Calu3 (cell line): ENCODE data around the gene CDC14A. TPM values are rescaled to one million over a fixed set of nuclear protein-coding genes. Genes with fewer than 3 reads are reported as not detected.
A peak's percentile ranks its signal among the peaks of the same experiment; 100 is the strongest.
"Not testable (repeated sequence)": the region's sequence is repeated elsewhere in the genome, so short reads cannot be mapped to it uniquely, and the experiment has no call there.

Source experiments
- BruUV-seq: library from RNA; stranded (reverse); fragments of 400-500 nt; replicated peaks from 2 replicates; lab custom pipeline; 2021; lab: Mats Ljungman, UMichigan
- CTCF ChIA-PET: fragments of 300-600 bp; sonication (Branson Sonifier 250); formaldehyde crosslinking; loops from one replicate; lab custom pipeline; 2022; ENCODE audit warnings: antibody characterized with exemption; lab: Charles Lee
- DNase-seq: peaks from one replicate; pipeline ENCODE4 v3.0.0; 2022
- H3K27ac Mint-ChIP-seq: one replicate; pipeline ENCODE4 v1.8.0; 2022; ENCODE audit warnings: mixed read lengths; ENCODE audit not compliant: unreplicated experiment
- H3K27me3 Mint-ChIP-seq: one replicate; pipeline ENCODE4 v1.8.0; 2022; ENCODE audit warnings: mixed read lengths; ENCODE audit not compliant: unreplicated experiment
- H3K36me3 Mint-ChIP-seq: one replicate; pipeline ENCODE4 v1.8.0; 2022; ENCODE audit warnings: mild to moderate bottlenecking, moderate library complexity, mixed read lengths; ENCODE audit not compliant: insufficient read depth, unreplicated experiment
- H3K4me1 Mint-ChIP-seq: one replicate; pipeline ENCODE4 v1.8.0; 2022; ENCODE audit warnings: mild to moderate bottlenecking, low read depth, mixed read lengths; ENCODE audit not compliant: unreplicated experiment
- H3K4me3 Mint-ChIP-seq: one replicate; pipeline ENCODE4 v1.8.0; 2022; ENCODE audit warnings: mild to moderate bottlenecking, low read depth, moderate library complexity, mixed read lengths; ENCODE audit not compliant: unreplicated experiment
- H3K9me3 Mint-ChIP-seq: one replicate; pipeline ENCODE4 v1.8.0; 2022; ENCODE audit warnings: low read depth, mixed read lengths; ENCODE audit not compliant: unreplicated experiment
- CTCF ChIP-seq: fragments of 200-600 bp; IDR thresholded peaks from one replicate; pipeline ENCODE4 v1.8.0; 2022; ENCODE audit warnings: antibody characterized with exemption; ENCODE audit not compliant: unreplicated experiment
- intact Hi-C: fragments of 100-400 bp; cut with micrococcal nuclease; formaldehyde crosslinking; loops from one replicate; pipeline ENCODE4 v1.10.0; 2022; ENCODE audit not compliant: unreplicated experiment
- total RNA-seq: library from RNA; stranded (reverse); gene quantifications from 2 replicates; pipeline ENCODE4 v1.2.3, GENCODE V29; 2022

The CDC14A gene
- total RNA-seq, 1 experiment from 2014 or later, result 8.5 TPM

DNA sequence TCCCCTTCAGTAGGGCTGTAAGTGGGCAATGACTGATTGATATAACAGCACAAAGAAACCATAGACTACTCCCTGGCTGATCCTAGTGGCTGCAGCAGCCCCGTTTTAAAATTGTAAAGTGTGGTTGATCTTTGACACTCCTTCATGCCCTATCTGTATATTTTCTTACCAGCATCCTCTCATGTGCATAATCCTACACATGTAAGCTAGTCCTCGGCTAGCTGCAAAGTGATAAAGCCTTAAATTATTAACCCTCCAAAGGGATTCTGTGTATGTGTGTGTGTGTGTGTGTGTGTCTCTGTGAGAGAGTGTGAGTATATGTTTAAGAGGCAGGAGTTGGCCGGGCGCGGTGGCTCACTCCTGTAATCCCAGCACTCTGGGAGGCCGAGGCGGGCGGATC is 30.8 kb upstream of the CDC14A start:
- CTCF ChIA-PET, result interaction anchor here (0.6 kb wide), 1 partner anchor 38 kb away, joined by 7 read pairs; no protein-coding TSS in a partner anchor
- H3K27me3 Mint-ChIP-seq, result no peaks in the 10 kb centered on the region
- H3K9me3 Mint-ChIP-seq, result peaks cover 8% of the 10 kb centered on the region
- no peak for DNase-seq
- TF ChIP-seq CTCF, result no peak
- H3K27ac Mint-ChIP-seq, result no peak overlapping the region
- peaks cover 25% of the 10 kb centered on the region for H3K4me1 Mint-ChIP-seq
- intact Hi-C loops, result no loop called here
- no TSS peak for BruUV-seq
- H3K4me3 Mint-ChIP-seq, result no peak overlapping the region
- H3K36me3 Mint-ChIP-seq, result peaks cover 7% of the 10 kb centered on the region

DNA sequence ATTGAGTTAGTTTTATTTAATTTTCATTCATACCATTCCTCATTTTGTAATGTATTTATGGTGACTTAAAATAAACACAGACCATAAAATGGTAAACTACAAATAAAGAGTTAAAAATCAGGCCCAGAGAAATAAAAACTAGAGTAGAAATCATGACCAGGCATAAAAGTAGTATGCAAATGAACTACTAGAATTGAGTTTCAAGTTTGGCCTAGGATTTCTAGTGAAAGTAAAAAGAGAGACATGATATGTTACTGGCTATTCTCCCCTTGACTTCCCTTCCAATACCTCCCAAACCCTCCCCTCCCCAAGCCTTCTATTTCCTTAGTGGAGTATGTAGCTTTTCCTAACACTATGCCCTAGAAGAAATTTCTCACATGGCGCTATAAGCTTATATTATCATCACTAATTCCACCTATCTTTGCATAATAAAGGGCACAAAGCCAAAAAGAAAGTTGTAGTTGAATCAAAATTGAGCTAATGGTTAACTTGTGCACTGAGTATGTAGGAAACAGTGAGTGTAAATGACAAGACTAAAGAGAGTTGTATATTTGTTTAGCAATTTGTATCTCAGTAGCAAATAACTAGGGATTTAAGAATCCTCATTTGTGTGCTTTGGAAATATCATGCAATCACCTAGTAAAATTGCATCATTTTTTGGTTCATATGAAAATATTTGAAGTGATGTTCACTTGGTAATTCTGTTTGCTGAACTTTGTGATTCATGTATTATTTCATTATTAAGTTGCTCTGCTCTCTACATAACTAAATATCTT is 29.7 kb upstream of the CDC14A start:
- DNase-seq, result no peak
- Mint-ChIP-seq H3K36me3 (peaks cover 7% of the 10 kb centered on the region), H3K4me3 (no peak overlapping the region), H3K27me3 (no peaks in the 10 kb centered on the region), H3K27ac (peak overlapping the region; percentile 85), H3K9me3 (peaks cover 5% of the 10 kb centered on the region), H3K4me1 (peaks cover 25% of the 10 kb centered on the region)
- BruUV-seq, result no TSS peak
- intact Hi-C loops, result no loop called here
- TF ChIP-seq CTCF, result no peak
- CTCF ChIA-PET, result interaction anchor here (0.6 to 1.1 kb wide), 3 partner anchors 39 to 136 kb away, joined by 3 to 7 read pairs (median 3); no protein-coding TSS in a partner anchor

DNA sequence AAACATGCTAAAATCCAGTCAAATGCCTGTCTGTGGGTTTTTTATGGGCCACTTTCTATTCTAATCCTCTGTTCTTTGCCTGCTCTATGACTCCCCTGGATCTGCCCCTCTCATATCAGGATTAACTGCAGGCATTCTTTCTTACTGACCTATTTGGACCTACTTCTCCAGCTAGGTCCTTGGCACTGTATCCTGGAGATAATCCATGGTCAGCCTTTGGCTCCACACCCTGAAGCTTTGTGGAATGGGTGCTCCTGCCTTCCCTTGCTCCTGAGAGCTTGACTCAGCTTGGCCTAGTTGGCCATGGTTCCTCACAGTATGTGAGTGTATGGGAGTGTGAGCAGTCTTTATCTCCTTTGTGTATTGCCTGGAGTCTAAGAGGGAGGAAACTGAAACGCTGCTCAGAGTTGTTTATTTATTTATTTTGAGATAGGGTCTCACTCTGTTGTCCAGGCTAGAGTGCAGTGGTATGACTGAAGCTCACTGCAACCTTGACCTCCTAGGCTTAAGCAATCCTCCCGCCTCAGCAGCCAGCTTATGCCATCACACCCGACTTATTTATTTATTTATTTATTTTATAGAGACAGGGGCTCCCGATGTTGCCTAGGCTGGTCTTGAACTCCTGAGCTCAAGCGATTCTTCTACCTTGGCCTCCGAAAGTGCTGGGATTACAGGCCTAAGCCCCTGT is 28.7 kb upstream of the CDC14A start:
- CTCF ChIA-PET, result no interaction called here
- Mint-ChIP-seq H3K27ac (peak overlapping the region; percentile 85), H3K4me1 (peaks cover 25% of the 10 kb centered on the region), H3K36me3 (peaks cover 7% of the 10 kb centered on the region), H3K4me3 (no peak overlapping the region), H3K9me3 (peaks cover 5% of the 10 kb centered on the region), H3K27me3 (no peaks in the 10 kb centered on the region)
- no peak for DNase-seq
- intact Hi-C loops, result no loop called here
- no TSS peak for BruUV-seq
- TF ChIP-seq CTCF, result no peak

- Mint-ChIP-seq H3K4me3 (no peak overlapping the region), H3K27me3 (no peaks in the 10 kb centered on the region), H3K36me3 (peaks cover 7% of the 10 kb centered on the region), H3K9me3 (no peaks in the 10 kb centered on the region), H3K4me1 (peaks cover 21% of the 10 kb centered on the region), H3K27ac (no peak overlapping the region)
- CTCF ChIA-PET, result no interaction called here
- no peak for TF ChIP-seq CTCF
- BruUV-seq, result no TSS peak
- intact Hi-C loops, result no loop called here
- DNase-seq, result no peak
These were observed 26.6 kb upstream of the CDC14A start for GRCh38 chr1:100325415-100326324.

- intact Hi-C loops, DNase-seq, H3K36me3 Mint-ChIP-seq, H3K27ac Mint-ChIP-seq, H3K4me3 Mint-ChIP-seq, CTCF ChIA-PET, BruUV-seq, H3K9me3 Mint-ChIP-seq, H3K27me3 Mint-ChIP-seq: not testable (repeated sequence)
- H3K4me1 Mint-ChIP-seq, result peaks cover 15% of the 10 kb centered on the region
These were observed 26.0 kb upstream of the CDC14A start for GRCh38 chr1:100326325-100326670.
